Ovary (tissue), 9 donors: ENCODE data around the gene NLGN1. TPM values are rescaled to one million over a fixed set of nuclear protein-coding genes. Genes with fewer than 3 reads are reported as not detected.

Experiments
- DNase-seq, 5 donors: peaks; one replicate each; pipeline ENCODE4 v3.0.0-alpha.2; 2019 to 2020
- H3K27ac ChIP-seq, 2 donors: fragments of 200-600 bp; one replicate each; pipeline versions ENCODE4 v1.5.1 to v1.8.0; 2019 to 2022
- H3K27me3 ChIP-seq: fragments of 200-600 bp; one replicate; pipeline ENCODE4 v1.8.0; 2022
- H3K36me3 ChIP-seq: fragments of 200-600 bp; sonication (generic); one replicate; pipeline ENCODE4 v1.5.1; 2019
- H3K4me1 ChIP-seq: one replicate; pipeline ENCODE4 v1.8.1; 2013; ENCODE audit warnings: mild to moderate bottlenecking, moderate library complexity; ENCODE audit not compliant: insufficient read depth
- H3K4me3 ChIP-seq: fragments of 200-600 bp; sonication (generic); one replicate; pipeline ENCODE4 v1.5.1; 2017
- H3K9me3 ChIP-seq, 2 donors: fragments of 200-600 bp in 1 of 2; sonication (generic) in 1 of 2; one replicate each; pipeline versions ENCODE4 v1.5.1 to v1.8.1; 2013 to 2019; ENCODE audit warnings: mild to moderate bottlenecking in 1 of 2, moderate library complexity in 1 of 2
- EP300 ChIP-seq: sonication (generic); formaldehyde crosslinking; IDR thresholded peaks from one replicate; pipeline ENCODE4 v1.6.1; 2017; ENCODE audit warnings: antibody characterized with exemption
- POLR2A ChIP-seq: fragments of 450-650 bp; IDR thresholded peaks from one replicate; pipeline ENCODE4 v1.6.1; 2017; ENCODE audit warnings: antibody characterized with exemption, mild to moderate bottlenecking, moderate library complexity
- WGBS, 3 donors: extraction: QIAGEN DNeasy Blood & Tissue Kit in 1 of 3; methylation state at CpG; one replicate each; pipeline versions ENCODE4 v1.1.5 to v1.1.7; 2013 to 2017; 5-methylcytosine and 5-hydroxymethylcytosine counted together
- intact Hi-C, 4 donors: fragments of 100-400 bp; cut with DNase I; formaldehyde crosslinking; loops; one replicate each; pipeline versions ENCODE4 v1.11.0 to v1.15.1; 2022 to 2023
- polyA plus RNA-seq, 2 donors: library from polyadenylated mRNA; stranded (reverse); fragments of 200-250 nt in 1 of 2; fragments of 350-450 nt in 1 of 2; fragmentation: Illumina TruSeq in 1 of 2; extraction: RNeasy Lipid Tissue Mini Kit (QIAGEN cat#74804) in 1 of 2; gene quantifications; one replicate each; pipeline ENCODE4 v1.2.3, GENCODE V29; 2013 to 2014
- total RNA-seq, 7 donors: library from RNA; depleted of rRNA in 2 of 7; stranded (reverse); fragments of >200 nt in 2 of 7; fragmentation: NEBNext Ultra II Directional in 3 of 7; extraction: Animal tissue kit (Norgen Biotek cat#: 25700) in 3 of 7; gene quantifications; one replicate each; pipeline versions ENCODE4 v1.1.0 to v1.2.4, GENCODE V29; 2016 to 2023
- TF ChIP-seq, protein P1 (sequence below), 3 donors: fragments of 450-650 bp in 2 of 3; fragments of 200-600 bp in 1 of 3; IDR thresholded peaks; one replicate each; pipeline versions ENCODE4 v1.5.1 to v1.8.0; 2016 to 2022; ENCODE audit warnings: antibody characterized with exemption in 3 of 3, mild to moderate bottlenecking in 1 of 3
- donor health status: DM: no; HTN: no; CAD: no; lungs with moderate emphysema.
- donor health status: DM: no; HTN: no; CAD: no.
- donor health status: Bipolar disorder and iron deficiency.
- donor health status: DM: yes; HTN: yes; CAD: no.
- donor health status: DM: no; HTN: no; CAD: no.
- donor health status: DM: yes; HTN: yes; CAD: no.

Gene NLGN1
- total and polyA plus RNA-seq, 9 donors = 1.2 to 7.7 (median 4.6) TPM

DNA sequence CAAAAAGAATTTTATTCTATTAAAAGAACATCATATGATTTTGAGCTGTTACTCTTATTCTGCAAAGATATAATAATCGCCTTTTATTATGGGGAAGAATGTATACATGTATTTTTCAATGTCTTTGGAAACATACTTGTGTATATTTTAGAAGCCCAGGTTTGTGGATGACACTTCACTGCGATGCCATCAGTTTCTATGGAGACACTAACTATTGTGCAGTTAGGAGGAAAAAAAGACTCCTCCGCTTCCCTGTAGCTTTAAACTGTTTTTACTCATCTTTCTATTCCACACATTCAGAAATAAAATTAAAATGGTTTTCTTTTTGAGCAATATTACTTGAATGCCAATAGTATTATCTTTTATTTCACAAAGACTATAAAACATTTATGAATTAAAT lies 305.0 kb downstream of the NLGN1 start:
- WGBS, 3 donors = 93 to 97% (median 94%) methylated on average over 3 of the region's 3 CpGs

DNA sequence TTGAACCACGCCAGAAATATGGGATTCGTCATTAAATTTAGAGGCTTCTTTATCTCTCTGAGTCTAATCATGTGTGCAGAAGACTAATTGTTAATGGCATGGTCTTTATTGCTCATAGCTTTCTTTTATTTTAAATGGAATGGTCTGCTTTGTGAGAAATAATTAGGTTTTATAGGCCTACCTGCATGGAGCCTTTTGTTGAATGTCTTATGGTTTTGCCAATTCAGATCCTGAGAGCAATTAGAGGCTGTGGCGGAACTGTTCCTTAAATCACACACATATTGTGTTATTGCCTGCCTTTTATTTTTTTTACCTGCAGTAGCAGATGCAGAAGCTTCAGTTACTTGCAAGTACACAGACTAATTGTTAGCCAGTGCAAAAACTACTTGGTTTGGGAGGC lies 306.2 kb downstream of the NLGN1 start:
- Histone ChIP-seq H3K36me3 (no peaks in the 10 kb centered on the region), H3K4me3 (no peak overlapping the region), H3K9me3 (no peaks in the 10 kb centered on the region), H3K27me3 (no peaks in the 10 kb centered on the region), H3K4me1 (no peaks in the 10 kb centered on the region), H3K27ac (no peak overlapping the region)
- TF ChIP-seq, protein P1, sequence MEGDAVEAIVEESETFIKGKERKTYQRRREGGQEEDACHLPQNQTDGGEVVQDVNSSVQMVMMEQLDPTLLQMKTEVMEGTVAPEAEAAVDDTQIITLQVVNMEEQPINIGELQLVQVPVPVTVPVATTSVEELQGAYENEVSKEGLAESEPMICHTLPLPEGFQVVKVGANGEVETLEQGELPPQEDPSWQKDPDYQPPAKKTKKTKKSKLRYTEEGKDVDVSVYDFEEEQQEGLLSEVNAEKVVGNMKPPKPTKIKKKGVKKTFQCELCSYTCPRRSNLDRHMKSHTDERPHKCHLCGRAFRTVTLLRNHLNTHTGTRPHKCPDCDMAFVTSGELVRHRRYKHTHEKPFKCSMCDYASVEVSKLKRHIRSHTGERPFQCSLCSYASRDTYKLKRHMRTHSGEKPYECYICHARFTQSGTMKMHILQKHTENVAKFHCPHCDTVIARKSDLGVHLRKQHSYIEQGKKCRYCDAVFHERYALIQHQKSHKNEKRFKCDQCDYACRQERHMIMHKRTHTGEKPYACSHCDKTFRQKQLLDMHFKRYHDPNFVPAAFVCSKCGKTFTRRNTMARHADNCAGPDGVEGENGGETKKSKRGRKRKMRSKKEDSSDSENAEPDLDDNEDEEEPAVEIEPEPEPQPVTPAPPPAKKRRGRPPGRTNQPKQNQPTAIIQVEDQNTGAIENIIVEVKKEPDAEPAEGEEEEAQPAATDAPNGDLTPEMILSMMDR (IDR thresholded peaks at IDR 0.05) = no peak
- no peak for TF ChIP-seq POLR2A
- no peak for TF ChIP-seq EP300
- DNase-seq = no peak
- WGBS, 3 donors = 70 to 74% (median 73%) methylated on average over 3 of the region's 3 CpGs
- intact Hi-C loops = no loop called here

More for the DNA sequence above, 305.0 kb downstream of the NLGN1 start:
- Histone ChIP-seq H3K4me1 (no peaks in the 10 kb centered on the region), H3K36me3 (no peaks in the 10 kb centered on the region), H3K27ac (no peak overlapping the region), H3K9me3 (no peaks in the 10 kb centered on the region), H3K27me3 (no peaks in the 10 kb centered on the region), H3K4me3 (no peak overlapping the region)
- DNase-seq = no peak
- no peak for TF ChIP-seq EP300
- TF ChIP-seq, protein P1 (IDR thresholded peaks at IDR 0.05) = no peak
- no peak for TF ChIP-seq POLR2A
- intact Hi-C loops = no loop called here

- TF ChIP-seq, protein P1 (IDR thresholded peaks at IDR 0.05) = no peak
- TF ChIP-seq EP300 = no peak
- intact Hi-C loops = no loop called here
- no peaks in the 10 kb centered on the region for H3K4me1 ChIP-seq
- H3K27me3 ChIP-seq = no peaks in the 10 kb centered on the region
- H3K9me3 ChIP-seq = no peaks in the 10 kb centered on the region
- H3K36me3 ChIP-seq = no peaks in the 10 kb centered on the region
- no peak for DNase-seq
- 97% methylated on average over 9 of the region's 9 CpGs for WGBS, 3 donors
- H3K27ac ChIP-seq = no peak overlapping the region
- no peak overlapping the region for H3K4me3 ChIP-seq
Measured at GRCh38 chr3:173706630-173707029, 309.1 kb downstream of the NLGN1 start.

GRCh38 chr3:173708191-173708590 lies 310.6 kb downstream of the NLGN1 start:
- no peaks in the 10 kb centered on the region for H3K9me3 ChIP-seq
- no peak overlapping the region for H3K27ac ChIP-seq
- no peak for TF ChIP-seq EP300
- TF ChIP-seq, protein P1 (IDR thresholded peaks at IDR 0.05) = no peak
- no peak for TF ChIP-seq POLR2A
- H3K4me3 ChIP-seq = no peak overlapping the region
- no peaks in the 10 kb centered on the region for H3K27me3 ChIP-seq
- intact Hi-C loops = no loop called here
- WGBS, 3 donors = 80 to 88% (median 85%) methylated on average over 3 of the region's 3 CpGs
- no peaks in the 10 kb centered on the region for H3K4me1 ChIP-seq
- DNase-seq = no peak
- H3K36me3 ChIP-seq = no peaks in the 10 kb centered on the region

DNA sequence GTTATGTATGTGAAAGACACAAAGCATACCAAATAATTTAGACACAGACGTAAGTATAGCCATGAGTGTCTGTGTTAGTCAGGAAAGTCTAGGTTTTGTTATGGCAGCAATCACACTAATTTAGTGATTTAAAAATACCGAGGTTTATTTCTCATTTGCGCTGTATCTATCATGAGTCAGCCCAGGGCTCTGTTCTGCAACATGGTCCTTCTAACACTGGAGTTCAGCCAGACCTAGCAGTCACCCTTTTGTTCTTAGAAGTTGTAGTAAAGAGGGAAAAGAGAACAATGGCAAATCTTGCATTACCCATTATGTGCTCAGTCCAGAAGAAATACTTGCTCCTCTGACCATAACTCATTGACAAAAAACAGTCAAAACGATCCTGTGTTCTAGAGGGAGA lies 311.5 kb downstream of the NLGN1 start:
- WGBS, 3 donors = 84 to 89% (median 86%) methylated on average over 4 of the region's 4 CpGs
- H3K4me1 ChIP-seq = no peaks in the 10 kb centered on the region
- no peak overlapping the region for H3K27ac ChIP-seq
- no peak for TF ChIP-seq EP300
- no peak for TF ChIP-seq POLR2A
- TF ChIP-seq, protein P1 (IDR thresholded peaks at IDR 0.05) = no peak
- no peaks in the 10 kb centered on the region for H3K27me3 ChIP-seq
- H3K4me3 ChIP-seq = no peak overlapping the region
- DNase-seq = no peak
- intact Hi-C loops = no loop called here
- no peaks in the 10 kb centered on the region for H3K9me3 ChIP-seq
- no peaks in the 10 kb centered on the region for H3K36me3 ChIP-seq
